Left lung (tissue), 10 donors: ENCODE measurements around the gene PRXL2B. TPM values are rescaled to one million over a fixed set of nuclear protein-coding genes. Genes with fewer than 3 reads are reported as not detected.

Experiments used
- ATAC-seq: fragments of 200-7000 bp; cut with Tn5 transposase; one replicate; pipeline ENCODE4 v1.9.1; 2020; ENCODE audit warnings: moderate library complexity
- DNase-seq, 4 donors: peaks; one replicate each; pipeline ENCODE4 v3.0.0-alpha.2; 2013 to 2020
- H3K27ac ChIP-seq, 2 donors: fragments of 200-600 bp; sonication (generic) in 1 of 2; one replicate each; pipeline versions ENCODE4 v1.5.0 to v1.8.0; 2020 to 2021
- H3K27me3 ChIP-seq, 2 donors: fragments of 200-600 bp; sonication (generic) in 1 of 2; one replicate each; pipeline versions ENCODE4 v1.5.0 to v1.8.0; 2020 to 2021
- H3K36me3 ChIP-seq, 2 donors: fragments of 200-600 bp; sonication (generic) in 1 of 2; one replicate each; pipeline versions ENCODE4 v1.5.0 to v1.8.0; 2020 to 2021
- H3K4me1 ChIP-seq, 2 donors: fragments of 200-600 bp; one replicate each; pipeline ENCODE4 v1.8.0; 2021
- H3K4me3 ChIP-seq, 2 donors: fragments of 200-600 bp; sonication (generic) in 1 of 2; one replicate each; pipeline versions ENCODE4 v1.5.0 to v1.8.0; 2020 to 2021; ENCODE audit warnings: mild to moderate bottlenecking in 1 of 2
- H3K9me3 ChIP-seq, 2 donors: fragments of 200-600 bp; sonication (generic) in 1 of 2; one replicate each; pipeline versions ENCODE4 v1.5.0 to v1.8.0; 2020 to 2021
- intact Hi-C, 2 donors: fragments of 100-400 bp; cut with DNase I; formaldehyde crosslinking; loops; one replicate each; pipeline versions ENCODE4 v1.11.2 to v1.14.2; 2022
- polyA plus RNA-seq, 6 donors: library from polyadenylated mRNA; unstranded; fragments of 120-200 nt; gene quantifications; one replicate each; pipeline ENCODE4 v1.2.1, GENCODE V29; 2013; ENCODE audit not compliant: insufficient read length in 6 of 6
- total RNA-seq, 2 donors: library from RNA; stranded (reverse); fragmentation: NEBNext Ultra II Directional; extraction: Animal tissue kit (Norgen Biotek cat#: 25700); gene quantifications; one replicate each; pipeline ENCODE4 v1.2.1, GENCODE V29; 2021
- TF ChIP-seq, protein P1 (sequence below), 2 donors: fragments of 200-600 bp; sonication (generic) in 1 of 2; IDR thresholded peaks; one replicate each; pipeline versions ENCODE4 v1.5.0 to v1.8.0; 2021; ENCODE audit warnings: antibody characterized with exemption in 2 of 2
- donor health status: DM: no; HTN: yes; CAD: no.
- donor health status: DM: no; HTN: no; CAD: no.

Gene PRXL2B
- total and polyA plus RNA-seq, 8 donors, result 33.2 to 62.5 (median 45.4) TPM

DNA sequence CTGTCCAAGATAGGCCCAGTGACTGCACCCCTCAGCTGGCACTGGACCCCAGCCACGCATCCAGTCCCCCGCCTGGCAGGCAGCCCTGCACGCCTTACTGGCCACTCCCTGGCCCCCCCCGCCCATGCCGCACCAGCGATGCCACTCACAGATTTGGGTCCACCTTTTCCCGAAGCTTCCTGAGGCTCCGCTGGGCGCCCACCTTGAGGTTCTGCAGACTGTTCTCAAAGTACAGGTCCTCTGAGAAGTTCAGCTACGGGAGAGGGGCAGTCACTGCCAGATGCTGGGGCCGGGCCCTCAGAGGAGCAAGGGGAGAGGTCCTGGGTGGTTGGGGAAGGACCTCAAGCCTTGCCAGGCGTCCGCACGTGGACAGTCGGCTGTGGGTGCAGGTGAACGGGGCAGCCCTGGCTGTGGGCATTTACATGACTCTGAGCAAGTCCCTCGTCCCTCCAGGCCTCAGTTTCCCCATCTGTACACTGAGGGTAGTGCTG, 8.1 kb downstream of the PRXL2B start:
- H3K36me3 ChIP-seq, result peaks cover 0 to 4% of the 10 kb centered on the region in 2 donors
- no peaks in the 10 kb centered on the region for H3K27me3 ChIP-seq
- peaks cover 3 to 19% of the 10 kb centered on the region in 2 donors for H3K4me1 ChIP-seq
- TF ChIP-seq, protein P1, sequence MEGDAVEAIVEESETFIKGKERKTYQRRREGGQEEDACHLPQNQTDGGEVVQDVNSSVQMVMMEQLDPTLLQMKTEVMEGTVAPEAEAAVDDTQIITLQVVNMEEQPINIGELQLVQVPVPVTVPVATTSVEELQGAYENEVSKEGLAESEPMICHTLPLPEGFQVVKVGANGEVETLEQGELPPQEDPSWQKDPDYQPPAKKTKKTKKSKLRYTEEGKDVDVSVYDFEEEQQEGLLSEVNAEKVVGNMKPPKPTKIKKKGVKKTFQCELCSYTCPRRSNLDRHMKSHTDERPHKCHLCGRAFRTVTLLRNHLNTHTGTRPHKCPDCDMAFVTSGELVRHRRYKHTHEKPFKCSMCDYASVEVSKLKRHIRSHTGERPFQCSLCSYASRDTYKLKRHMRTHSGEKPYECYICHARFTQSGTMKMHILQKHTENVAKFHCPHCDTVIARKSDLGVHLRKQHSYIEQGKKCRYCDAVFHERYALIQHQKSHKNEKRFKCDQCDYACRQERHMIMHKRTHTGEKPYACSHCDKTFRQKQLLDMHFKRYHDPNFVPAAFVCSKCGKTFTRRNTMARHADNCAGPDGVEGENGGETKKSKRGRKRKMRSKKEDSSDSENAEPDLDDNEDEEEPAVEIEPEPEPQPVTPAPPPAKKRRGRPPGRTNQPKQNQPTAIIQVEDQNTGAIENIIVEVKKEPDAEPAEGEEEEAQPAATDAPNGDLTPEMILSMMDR (IDR thresholded peaks at IDR 0.05), result no peak
- peaks cover 0 to 3% of the 10 kb centered on the region in 2 donors for H3K9me3 ChIP-seq
- intact Hi-C loops, result no loop called here
- H3K27ac ChIP-seq, result no peak overlapping the region
- DNase-seq, result peak in 2 of 4 donors; percentile 25 to 77
- H3K4me3 ChIP-seq, result no peak overlapping the region
- no peak for ATAC-seq

DNA sequence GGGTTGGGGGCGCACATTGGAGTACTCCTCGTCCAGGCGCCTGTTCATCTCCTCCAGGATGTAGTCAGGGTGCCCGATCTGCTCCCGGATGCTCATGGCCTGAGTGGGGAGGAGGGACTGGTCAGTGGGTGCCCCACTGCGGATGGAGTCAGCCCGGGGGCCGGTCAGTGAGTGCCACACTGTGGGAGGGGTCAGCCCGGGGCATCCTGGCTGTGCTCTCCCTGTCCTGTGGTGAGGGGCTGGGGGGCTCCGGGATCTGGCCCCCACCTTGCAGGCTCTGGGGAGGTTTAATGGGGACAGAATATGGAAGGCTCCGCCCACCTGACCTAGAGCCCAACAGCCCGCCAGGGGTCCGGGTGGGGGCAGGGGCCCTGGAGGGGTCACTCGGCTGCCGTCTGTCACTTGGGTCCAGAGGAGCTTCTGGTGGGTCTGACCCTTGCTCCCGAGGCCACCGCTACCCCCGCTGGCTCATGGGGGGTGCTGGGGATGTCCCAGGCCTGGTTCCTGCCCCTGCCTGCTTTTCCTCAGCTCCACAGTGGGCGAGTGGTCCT, 8.8 kb downstream of the PRXL2B start:
- peak in 2 of 4 donors; percentile 20 to 76 for DNase-seq
- H3K27ac ChIP-seq, result no peak overlapping the region
- intact Hi-C loops, result no loop called here
- TF ChIP-seq, protein P1 (IDR thresholded peaks at IDR 0.05), result no peak
- peaks cover 3 to 19% of the 10 kb centered on the region in 2 donors for H3K4me1 ChIP-seq
- H3K4me3 ChIP-seq, result no peak overlapping the region
- ATAC-seq, result no peak
- no peaks in the 10 kb centered on the region for H3K27me3 ChIP-seq
- no peaks in the 10 kb centered on the region for H3K36me3 ChIP-seq
- peaks cover 0 to 3% of the 10 kb centered on the region in 2 donors for H3K9me3 ChIP-seq

DNA sequence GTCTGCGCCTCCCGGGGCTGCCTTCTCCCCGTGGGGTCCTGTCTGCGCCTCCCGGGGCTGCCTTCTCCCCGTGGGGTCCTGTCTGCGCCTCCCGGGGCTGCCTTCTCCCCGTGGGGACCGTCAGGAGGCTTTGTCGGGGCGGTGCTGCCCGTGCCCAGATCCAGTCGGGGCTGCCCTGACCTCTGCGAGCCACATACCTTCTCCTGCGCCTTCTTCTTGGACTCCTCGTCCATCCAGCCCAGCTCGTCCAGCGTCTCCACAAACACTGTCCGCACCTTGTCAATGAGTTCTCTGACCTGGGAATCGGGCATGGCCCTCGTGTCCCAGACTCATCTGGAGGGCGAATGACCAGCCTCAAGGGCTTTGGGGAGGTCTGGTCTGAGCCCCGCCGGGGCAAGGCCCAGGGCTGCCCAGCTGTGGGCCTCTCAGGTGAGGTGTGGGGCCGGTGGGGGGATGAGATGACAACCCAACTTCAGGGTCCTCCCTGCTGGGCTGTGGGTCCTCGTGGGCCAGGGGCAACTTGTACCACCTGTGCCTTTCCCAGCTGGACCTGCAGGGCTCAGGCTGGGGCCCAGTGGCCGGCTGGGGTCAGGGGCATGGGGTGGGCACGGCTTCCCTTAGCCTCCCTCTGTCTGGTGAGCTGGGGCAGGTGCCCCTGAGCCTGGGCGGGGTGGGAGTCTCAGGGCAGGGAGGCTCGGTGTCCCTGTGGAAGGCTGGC, 9.4 kb downstream of the PRXL2B start:
- Histone ChIP-seq H3K4me1 (peaks cover 3 to 19% of the 10 kb centered on the region in 2 donors), H3K9me3 (peaks cover 0 to 3% of the 10 kb centered on the region in 2 donors), H3K27me3 (no peaks in the 10 kb centered on the region), H3K4me3 (no peak overlapping the region), H3K36me3 (no peaks in the 10 kb centered on the region), H3K27ac (no peak overlapping the region)
- DNase-seq (peak in 2 of 4 donors; percentile 28 to 69), ATAC-seq (no peak)
- intact Hi-C loops, result no loop called here
- TF ChIP-seq, protein P1 (IDR thresholded peaks at IDR 0.05), result no peak

DNA sequence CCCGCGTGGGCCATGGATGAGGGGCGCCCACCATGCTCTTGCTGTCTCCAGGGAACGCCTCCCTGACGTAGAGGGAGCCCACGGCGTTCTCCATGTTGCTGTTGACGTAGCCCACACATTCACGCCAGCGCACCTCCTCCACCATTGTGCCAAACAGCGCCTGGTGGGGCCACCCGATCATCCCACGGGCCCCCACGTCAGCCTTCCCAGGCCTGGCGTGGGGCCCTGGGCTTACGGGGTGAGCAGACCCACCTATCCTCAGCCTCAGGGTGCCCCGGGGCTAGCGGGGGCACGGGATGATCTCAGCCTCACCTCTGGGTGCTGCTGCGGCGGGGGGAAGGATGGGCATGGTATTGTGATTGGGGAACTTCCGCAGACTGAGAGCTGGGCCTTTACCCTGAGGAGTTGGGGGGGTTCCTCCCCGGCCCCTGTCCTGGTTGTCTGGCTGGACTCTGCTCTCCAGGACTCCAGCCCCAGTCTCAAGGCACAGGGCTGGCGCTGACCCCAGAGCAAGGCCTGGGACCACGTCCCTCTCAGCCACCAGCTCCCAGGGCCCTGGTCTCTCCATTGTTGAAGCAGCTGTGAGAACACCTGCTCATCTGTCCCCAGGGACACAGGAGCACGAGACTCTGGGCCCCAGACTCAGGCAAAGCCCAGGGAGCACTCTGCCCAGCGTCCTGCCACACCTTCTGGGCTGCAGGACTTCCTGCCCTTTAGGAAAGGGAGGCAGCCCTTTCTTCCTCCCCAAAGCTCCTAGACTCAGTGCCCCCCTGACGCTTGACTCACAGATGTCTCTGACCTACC, 10.2 kb downstream of the PRXL2B start:
- intact Hi-C loops, result no loop called here
- H3K9me3 ChIP-seq, result peaks cover 0 to 3% of the 10 kb centered on the region in 2 donors
- H3K4me3 ChIP-seq, result no peak overlapping the region
- H3K36me3 ChIP-seq, result no peaks in the 10 kb centered on the region
- H3K27ac ChIP-seq, result no peak overlapping the region
- H3K4me1 ChIP-seq, result peaks cover 3 to 19% of the 10 kb centered on the region in 2 donors
- H3K27me3 ChIP-seq, result no peaks in the 10 kb centered on the region
- TF ChIP-seq, protein P1 (IDR thresholded peaks at IDR 0.05), result no peak
- ATAC-seq (no peak), DNase-seq (peak in 1 of 4 donors; percentile 38)
